Right renal pelvis (tissue), 4 donors: Measurements from ENCODE around the gene NME4. TPM values are rescaled to one million over a fixed set of nuclear protein-coding genes. Genes with fewer than 3 reads are reported as not detected.
"Not testable (repeated sequence)": the region's sequence is repeated elsewhere in the genome, so short reads cannot be mapped to it uniquely, and the experiment has no call there.

Experiments used
- DNase-seq, 4 donors: peaks; one replicate each; pipeline ENCODE4 v3.0.0-alpha.2; 2013; ENCODE audit warnings: low read depth in 4 of 4, low spot score in 3 of 4, missing footprints in 1 of 4
- polyA plus RNA-seq, 4 donors: library from polyadenylated mRNA; unstranded; fragments of 120-200 nt; gene quantifications; one replicate each; pipeline ENCODE4 v1.2.1, GENCODE V29; 2013; ENCODE audit not compliant: insufficient read length in 4 of 4

Gene NME4
- polyA plus RNA-seq, 4 donors, result 110 to 143 (median 117) TPM

GRCh38 chr16:375927-376816, 20.8 kb upstream of the NME4 start:
- no peak for DNase-seq

DNA sequence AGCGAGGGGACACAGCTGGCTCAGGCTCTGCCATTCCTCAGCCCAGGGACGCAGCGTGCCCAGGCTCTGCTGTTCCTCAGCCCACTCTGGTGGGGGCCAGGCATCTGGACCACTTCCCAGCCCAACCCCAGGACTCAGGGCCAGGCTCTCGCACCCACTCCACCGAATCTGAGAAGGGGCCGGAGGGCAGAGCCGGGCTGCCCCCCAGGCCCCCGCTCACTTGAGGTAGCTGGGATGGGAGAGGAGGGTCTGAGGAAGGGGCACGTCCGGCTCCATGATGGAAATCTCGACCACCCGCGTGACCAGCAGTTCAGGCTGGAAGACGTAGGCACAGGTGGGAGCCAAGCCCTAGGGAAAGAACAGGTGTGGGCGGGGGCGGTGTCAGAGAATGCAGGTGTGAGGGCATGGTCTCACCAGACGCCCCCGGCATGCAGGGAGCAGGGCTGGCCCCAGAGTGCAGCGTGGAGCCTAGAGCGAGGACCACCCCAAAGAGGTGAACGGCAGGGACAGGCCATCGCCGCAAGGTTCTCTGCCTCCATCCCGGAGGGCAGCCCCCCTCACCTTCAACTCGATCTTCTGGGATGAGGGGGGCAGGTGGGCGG, 20.1 kb upstream of the NME4 start:
- no peak for DNase-seq

DNA sequence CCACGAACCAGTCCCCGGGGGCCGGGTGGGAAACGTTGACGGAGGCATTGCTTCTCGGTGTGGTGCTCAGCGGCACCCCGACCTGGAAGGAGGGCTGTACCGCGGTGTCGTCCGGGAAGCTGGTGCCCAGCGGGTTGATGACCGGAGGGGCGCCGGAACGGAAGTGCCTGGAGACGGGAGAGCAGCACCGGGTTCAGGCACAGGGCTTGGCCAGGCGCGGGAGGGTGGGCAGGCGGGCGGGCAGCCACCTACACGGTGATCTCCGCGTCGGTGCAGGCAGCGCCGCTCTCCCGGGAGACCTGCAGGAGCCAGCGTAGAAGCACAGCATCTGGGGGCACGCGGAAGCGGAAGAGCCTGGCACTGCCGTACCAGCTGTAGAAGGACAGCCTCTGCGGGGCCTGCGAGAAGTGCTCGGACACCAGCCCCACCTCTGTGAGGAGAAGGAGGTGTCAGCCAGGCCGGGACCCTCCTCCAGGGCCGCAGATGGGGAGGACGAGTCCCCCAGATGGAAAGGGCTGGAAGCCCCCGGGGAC, 19.5 kb upstream of the NME4 start:
- no peak for DNase-seq

DNA sequence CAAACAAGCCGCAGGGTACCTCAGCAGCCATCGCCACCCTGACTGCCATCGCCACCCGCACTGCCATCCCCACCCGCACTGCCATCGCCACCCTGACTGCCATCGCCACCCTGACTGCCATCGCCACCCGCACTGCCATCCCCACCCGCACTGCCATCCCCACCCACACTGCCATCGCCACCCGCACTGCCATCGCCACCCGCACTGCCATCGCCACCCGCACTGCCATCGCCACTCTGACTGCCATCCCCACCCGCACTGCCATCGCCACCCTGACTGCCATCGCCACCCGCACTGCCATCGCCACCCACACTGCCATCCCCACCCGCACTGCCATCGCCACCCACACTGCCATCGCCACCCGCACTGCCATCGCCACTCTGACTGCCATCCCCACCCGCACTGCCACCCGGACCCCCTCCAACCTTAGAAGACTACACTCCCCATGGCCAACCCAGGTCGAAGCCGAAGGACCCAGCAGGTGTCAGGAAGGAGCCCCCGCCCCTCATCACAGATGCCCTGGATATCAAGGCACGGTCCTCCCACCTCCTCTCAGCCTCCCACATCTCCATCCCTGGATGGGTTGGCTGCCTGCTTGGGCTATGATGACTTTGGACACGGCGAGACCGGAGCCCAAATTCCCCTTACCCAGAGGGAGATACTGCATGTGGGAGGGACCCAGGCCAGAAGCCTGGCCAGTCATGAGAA, 18.7 kb upstream of the NME4 start:
- DNase-seq, result not testable (repeated sequence)

DNA sequence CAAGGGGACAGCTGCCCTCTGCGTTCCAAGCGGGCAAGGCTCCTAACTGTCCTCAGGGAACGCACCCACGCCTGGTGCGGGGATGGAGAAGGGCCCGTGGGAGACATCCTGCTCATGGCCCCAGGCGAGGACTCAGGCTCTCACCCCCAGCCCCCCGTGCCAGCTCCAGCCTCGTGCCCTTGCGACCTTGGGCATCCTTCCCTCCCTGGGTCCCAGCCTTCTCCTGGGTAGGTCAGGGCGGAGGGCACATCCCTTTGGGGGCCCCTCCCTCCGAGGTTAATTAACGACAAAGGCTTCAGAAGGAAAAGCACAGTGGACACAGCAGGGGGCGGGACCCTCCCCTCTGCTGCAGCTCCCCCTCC, 18.2 kb upstream of the NME4 start:
- DNase-seq, result no peak

GRCh38 chr16:379183-379960, 17.6 kb upstream of the NME4 start:
- DNase-seq, result no peak

GRCh38 chr16:379961-380761, 16.8 kb upstream of the NME4 start:
- DNase-seq, result no peak

DNA sequence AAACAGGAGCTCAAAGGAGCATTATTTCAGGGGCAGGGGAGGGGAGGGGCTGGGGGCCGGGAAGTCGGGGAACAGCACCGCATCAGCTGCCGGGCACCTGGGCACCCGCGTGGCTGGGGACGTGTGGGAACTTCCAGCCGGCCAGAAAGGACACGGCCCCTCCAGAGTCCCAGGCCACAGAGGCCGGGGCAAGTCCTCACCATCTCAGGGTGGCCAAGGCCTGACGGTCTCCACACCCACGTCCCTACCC, 16.3 kb upstream of the NME4 start:
- DNase-seq, result no peak

DNA sequence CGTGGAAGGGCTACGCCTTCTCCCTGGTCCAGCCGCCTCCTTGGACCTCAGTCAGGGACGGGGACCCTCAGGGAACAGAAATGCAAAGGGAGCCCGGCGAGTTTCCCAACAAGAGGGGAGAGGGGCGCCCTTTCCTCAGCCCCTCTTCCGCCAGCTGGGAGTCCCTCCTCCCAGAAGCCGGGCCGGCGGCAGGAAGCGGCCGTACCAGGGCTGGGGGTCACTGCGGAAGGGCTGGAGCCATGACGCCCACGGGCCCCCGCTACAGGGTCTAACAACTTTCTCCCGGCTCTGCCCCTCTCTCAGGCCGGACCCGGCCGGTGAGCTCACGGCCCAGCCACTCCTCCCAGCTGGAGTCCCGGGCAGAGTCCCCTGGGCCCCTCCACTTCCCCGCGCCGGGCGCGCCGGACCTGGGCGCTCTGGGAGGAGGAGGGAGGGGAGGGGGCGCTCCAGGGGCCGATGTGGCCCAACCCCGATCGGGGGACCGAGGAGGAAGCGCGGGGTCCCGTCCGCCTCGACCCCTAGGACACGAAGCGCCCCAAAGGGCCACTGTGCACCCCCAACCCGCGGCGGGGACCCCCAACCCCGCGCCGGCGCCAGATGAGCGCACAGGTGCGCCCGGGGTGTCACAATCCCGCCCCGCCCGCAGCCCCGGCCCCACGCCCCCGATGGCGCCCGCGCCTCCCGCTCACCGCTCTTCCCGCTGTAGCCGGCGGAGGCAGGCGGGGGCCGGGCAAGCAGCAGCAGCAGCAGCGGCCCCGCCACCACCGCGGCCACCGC, 15.8 kb upstream of the NME4 start:
- DNase-seq, result no peak

DNA sequence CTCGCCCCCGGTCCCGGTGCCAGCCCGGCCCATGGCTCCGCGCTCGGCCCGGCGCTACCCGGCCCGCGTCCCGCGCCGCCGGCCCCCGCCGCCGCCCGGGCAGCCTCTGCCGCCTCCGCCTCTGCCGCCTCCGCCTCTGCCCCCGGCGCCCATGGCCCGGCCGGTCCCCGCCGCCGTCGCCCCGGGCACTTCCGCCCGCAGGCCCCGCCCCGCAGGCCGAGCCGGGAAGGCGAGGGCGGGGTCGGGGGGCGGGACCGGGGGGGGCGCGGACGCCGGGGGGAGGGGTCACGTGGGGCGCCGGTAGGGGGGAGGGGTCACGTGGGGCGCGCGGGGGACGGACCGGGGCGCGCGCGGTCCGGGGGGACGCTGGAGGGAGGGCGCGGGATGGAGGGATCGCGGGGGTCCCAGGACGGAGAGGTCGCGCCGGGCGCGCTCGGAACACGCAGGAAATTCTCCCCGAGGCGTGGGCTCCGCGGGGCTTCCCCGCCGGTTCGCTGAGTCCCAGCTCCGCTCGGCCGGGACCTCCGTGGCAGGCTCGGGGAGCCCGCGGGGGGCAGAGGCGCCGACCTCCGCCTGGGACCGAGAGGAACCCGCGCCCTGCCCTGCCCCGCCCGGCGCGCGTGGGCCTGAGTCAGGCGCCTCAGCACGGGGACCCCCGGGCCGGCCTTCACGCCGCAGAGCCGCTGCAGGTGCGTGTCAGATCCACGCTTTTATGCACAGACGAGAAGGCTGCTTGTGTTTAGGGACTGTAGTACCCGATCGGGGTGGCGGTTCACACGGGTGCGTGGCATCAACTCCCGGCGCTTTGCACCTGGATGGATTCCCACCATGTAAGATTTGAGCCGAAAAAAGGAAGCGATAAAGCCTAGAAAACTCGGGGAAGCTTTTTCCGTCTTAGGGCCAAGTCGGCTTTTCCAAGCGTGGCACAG, 14.9 kb upstream of the NME4 start, which contains the start of gene PGAP6:
Gene PGAP6, minus strand, starts transcription at position 190 of the 929 bp plus-strand sequence. Its CDS starts 157 bp downstream, at position 33.
- DNase-seq, result no peak

DNA sequence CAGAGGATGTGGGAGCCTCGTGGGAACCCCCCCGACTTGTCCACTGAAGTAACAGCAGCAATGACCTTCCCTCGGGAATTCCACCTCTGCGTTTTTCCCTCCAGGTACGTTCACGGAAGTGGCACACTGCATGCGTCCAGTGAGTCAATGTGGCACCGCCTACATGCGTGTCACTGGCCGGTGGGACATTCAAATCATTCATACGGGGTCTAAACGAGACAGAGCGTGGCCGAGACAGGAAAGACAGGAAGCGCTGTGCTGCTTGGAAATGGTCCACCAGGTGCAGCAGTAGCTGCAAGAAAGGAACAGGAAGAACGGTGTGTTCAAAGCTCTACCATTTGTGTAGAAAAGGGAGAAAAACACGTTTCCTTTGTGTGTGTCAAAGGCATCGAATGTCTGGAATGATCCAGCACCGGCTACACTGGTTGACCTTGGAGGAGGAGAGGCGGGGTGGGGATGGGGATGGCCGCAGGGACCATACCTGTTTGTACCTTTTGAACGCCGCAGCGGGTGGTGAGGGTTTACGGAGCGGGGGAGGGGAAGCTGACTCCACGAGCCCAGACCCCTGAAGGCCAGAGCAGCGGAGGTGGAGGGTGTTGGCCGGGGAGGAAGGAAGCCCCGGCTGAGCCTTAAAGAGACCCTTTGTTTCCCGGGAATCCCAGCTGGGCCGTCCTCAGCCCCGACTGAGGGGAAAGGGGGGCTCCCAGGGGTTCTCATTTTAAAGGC, 13.5 kb upstream of the NME4 start:
- no peak for DNase-seq

GRCh38 chr16:386641-387156, 10.3 kb upstream of the NME4 start:
- DNase-seq, result no peak

DNA sequence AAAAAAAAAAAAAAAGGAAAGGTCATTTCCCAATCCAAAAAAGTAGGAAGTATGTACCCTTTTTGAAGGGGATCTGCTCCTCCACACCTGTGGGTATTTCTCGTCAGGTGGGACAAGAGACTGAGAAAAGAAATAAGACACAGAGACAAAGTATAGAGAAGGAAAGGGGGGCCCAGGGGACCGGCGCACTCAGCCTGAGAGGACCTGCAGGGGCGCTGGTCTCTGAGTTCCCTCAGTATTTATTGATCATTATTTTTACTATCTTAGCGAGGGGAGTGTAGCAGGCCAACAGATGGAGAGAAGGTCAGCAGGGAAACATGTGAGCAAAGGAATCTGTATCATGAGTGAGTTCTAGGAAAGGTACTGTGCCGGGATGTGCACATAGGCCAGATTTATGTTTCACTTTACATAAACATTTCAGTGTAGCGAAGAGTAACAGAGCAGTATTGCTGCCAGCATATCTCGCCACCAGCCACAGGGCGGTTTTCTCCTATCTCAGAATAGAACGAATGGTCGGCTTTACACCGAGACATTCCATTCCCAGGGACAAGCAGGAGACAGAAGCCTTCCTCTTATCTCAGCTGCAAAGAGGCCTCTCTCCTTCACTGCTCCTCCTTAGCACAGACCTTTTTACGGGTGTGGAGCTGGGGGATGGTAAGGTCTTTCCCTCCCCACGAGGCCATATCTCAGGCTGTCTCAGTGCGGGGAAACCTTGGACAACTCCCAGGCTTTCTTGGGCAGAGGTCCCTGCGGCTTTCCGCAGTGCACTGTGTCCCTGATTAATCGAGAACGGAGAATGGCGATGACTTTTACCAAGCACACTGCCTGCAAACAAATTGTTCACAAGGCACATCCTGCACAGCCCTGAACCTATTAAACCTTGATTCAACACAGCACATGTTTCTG, 9.0 kb upstream of the NME4 start:
- not testable (repeated sequence) for DNase-seq

GRCh38 chr16:389352-389751, 7.6 kb upstream of the NME4 start:
- DNase-seq, result no peak

- no peak for DNase-seq
Measured at GRCh38 chr16:391885-392335, 5.1 kb upstream of the NME4 start.

DNA sequence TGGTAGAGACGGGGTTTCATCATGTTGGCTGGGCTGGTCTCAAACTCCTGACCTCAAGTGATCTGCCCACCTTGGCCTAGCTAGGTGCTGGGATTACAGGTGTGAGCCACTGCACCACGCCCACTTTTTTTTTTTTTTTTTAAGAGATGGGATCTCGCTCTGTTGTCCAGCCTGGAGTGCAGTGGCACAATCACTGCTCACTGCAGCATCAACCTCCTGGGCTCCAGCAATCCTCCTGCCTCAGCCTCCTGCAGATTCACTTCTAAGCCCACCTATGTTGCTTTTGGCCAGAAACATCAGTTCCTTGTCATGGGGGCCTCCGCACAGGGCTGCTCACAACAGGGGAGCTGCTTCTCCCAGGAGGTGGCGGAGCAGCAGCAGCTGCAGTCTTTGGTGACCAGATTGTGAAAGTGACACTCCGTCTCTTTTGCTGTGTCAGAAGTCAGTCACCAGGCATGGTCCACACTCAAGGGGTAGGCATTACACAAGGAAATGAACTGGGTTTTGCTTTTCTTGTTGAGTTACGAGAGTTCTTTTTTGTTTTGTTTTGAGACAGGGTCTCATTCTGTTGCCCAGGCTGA, 4.5 kb upstream of the NME4 start:
- DNase-seq, result no peak
